NCI-H748 treated with DMSO at 0.1 percent for 48 hours (cell line): ENCODE measurements around the gene KCTD11.
"Not testable (repeated sequence)": the region's sequence is repeated elsewhere in the genome, so short reads cannot be mapped to it uniquely, and the experiment has no call there.

Experiments used
- DNase-seq: peaks from one replicate; lab custom pipeline; 2025; lab: John Stamatoyannopoulos, UW

Gene KCTD11

GRCh38 chr17:7322520-7323194 is 29.3 kb upstream of the KCTD11 start:
- DNase-seq = no peak

- no peak for DNase-seq
Observed at GRCh38 chr17:7323731-7324437, 28.1 kb upstream of the KCTD11 start.

- DNase-seq = no peak
Observed at GRCh38 chr17:7324438-7324779, 27.6 kb upstream of the KCTD11 start.

- no peak for DNase-seq
Observed at GRCh38 chr17:7325031-7325528, 26.9 kb upstream of the KCTD11 start.

GRCh38 chr17:7326186-7326585 is 25.8 kb upstream of the KCTD11 start:
- no peak for DNase-seq

GRCh38 chr17:7327056-7327455 is 24.9 kb upstream of the KCTD11 start:
- no peak for DNase-seq

GRCh38 chr17:7327501-7327900 is 24.5 kb upstream of the KCTD11 start:
- DNase-seq = no peak

GRCh38 chr17:7328009-7328408 is 24.0 kb upstream of the KCTD11 start:
- no peak for DNase-seq

- DNase-seq = no peak
Observed at GRCh38 chr17:7328840-7329373, 23.1 kb upstream of the KCTD11 start, which contains the start of gene NEURL4. NEURL4 (minus strand) TSS chr17:7329335; CDS start chr17:7329312, 23 bp downstream.

- DNase-seq = peak; percentile 98
Observed at GRCh38 chr17:7329374-7329996, 22.5 kb upstream of the KCTD11 start.

GRCh38 chr17:7329997-7330637 is 21.8 kb upstream of the KCTD11 start:
- peak; percentile 80 for DNase-seq

GRCh38 chr17:7330638-7331015 is 21.3 kb upstream of the KCTD11 start:
- DNase-seq = no peak

- no peak for DNase-seq
Observed at GRCh38 chr17:7332111-7332510, 19.9 kb upstream of the KCTD11 start.

- not testable (repeated sequence) for DNase-seq
Observed at GRCh38 chr17:7332600-7333069, 19.3 kb upstream of the KCTD11 start.

- no peak for DNase-seq
Observed at GRCh38 chr17:7334938-7335538, 16.9 kb upstream of the KCTD11 start.

- not testable (repeated sequence) for DNase-seq
Observed at GRCh38 chr17:7335765-7336164, 16.2 kb upstream of the KCTD11 start.

- DNase-seq = no peak
Observed at GRCh38 chr17:7336240-7337175, 15.5 kb upstream of the KCTD11 start, which contains the start of gene ACAP1. ACAP1 (plus strand) TSS chr17:7336529; CDS start chr17:7336735, 206 bp downstream.

GRCh38 chr17:7337600-7337999 is 14.4 kb upstream of the KCTD11 start:
- not testable (repeated sequence) for DNase-seq

- DNase-seq = no peak
Observed at GRCh38 chr17:7340179-7340578, 11.8 kb upstream of the KCTD11 start.

GRCh38 chr17:7341842-7342241 is 10.1 kb upstream of the KCTD11 start:
- no peak for DNase-seq
